ENCODE measurements around the gene CCIN. TPM values are rescaled to one million over a fixed set of nuclear protein-coding genes. Genes with fewer than 3 reads are reported as not detected.
A peak's percentile ranks its signal among the peaks of the same experiment; 100 is the strongest.

Gene CCIN
- total and polyA plus RNA-seq, 9 of the 15 experiments (the other 6 are each of a cell fraction or from before 2014, with no cell fraction given): not detected

DNA sequence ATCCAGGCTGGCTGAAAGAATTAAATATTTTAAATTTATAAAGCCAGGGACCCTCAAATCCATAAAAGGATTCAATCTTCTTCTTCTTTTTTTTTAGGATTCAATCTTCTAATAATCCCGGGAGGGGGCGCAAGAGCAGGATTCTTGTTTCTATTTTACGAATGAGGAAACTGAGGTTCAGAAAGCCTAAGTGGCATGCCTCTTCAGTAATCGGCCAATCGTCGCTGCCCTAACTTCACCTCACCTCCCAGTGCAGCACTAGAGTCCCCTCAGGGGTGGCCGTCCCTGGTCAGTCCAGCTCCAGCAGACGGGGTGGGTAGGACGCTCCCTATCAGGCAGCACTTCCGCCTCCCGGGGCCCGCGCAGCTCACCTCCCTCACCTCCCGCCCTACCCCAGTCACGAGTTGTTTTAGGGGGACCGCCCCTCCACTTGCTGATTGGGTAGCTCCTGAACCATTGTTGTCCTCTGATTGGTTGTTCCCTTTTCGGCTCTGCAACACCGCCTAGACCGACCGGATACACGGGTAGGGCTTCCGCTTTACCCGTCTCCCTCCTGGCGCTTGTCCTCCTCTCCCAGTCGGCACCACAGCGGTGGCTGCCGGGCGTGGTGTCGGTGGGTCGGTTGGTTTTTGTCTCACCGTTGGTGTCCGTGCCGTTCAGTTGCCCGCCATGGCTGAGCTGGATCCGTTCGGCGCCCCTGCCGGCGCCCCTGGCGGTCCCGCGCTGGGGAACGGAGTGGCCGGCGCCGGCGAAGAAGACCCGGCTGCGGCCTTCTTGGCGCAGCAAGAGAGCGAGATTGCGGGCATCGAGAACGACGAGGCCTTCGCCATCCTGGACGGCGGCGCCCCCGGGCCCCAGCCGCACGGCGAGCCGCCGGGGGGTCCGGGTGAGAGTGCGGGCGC lies 21.5 kb downstream of the CCIN start, which contains the start of gene CLTA (continued):
- TF ChIP-seq, protein P1, sequence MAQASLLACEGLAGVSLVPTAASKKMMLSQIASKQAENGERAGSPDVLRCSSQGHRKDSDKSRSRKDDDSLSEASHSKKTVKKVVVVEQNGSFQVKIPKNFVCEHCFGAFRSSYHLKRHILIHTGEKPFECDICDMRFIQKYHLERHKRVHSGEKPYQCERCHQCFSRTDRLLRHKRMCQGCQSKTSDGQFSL (CRISPR knock-in tag; IDR thresholded peaks at IDR 0.05): peak; percentile 93; the same call in 1 of the 2 replicates
- TF ChIP-seq, protein P1 (tag; IDR thresholded peaks at IDR 0.05): no peak
- TF ChIP-seq, protein P2, sequence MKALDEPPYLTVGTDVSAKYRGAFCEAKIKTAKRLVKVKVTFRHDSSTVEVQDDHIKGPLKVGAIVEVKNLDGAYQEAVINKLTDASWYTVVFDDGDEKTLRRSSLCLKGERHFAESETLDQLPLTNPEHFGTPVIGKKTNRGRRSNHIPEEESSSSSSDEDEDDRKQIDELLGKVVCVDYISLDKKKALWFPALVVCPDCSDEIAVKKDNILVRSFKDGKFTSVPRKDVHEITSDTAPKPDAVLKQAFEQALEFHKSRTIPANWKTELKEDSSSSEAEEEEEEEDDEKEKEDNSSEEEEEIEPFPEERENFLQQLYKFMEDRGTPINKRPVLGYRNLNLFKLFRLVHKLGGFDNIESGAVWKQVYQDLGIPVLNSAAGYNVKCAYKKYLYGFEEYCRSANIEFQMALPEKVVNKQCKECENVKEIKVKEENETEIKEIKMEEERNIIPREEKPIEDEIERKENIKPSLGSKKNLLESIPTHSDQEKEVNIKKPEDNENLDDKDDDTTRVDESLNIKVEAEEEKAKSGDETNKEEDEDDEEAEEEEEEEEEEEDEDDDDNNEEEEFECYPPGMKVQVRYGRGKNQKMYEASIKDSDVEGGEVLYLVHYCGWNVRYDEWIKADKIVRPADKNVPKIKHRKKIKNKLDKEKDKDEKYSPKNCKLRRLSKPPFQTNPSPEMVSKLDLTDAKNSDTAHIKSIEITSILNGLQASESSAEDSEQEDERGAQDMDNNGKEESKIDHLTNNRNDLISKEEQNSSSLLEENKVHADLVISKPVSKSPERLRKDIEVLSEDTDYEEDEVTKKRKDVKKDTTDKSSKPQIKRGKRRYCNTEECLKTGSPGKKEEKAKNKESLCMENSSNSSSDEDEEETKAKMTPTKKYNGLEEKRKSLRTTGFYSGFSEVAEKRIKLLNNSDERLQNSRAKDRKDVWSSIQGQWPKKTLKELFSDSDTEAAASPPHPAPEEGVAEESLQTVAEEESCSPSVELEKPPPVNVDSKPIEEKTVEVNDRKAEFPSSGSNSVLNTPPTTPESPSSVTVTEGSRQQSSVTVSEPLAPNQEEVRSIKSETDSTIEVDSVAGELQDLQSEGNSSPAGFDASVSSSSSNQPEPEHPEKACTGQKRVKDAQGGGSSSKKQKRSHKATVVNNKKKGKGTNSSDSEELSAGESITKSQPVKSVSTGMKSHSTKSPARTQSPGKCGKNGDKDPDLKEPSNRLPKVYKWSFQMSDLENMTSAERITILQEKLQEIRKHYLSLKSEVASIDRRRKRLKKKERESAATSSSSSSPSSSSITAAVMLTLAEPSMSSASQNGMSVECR (CRISPR knock-in tag; IDR thresholded peaks at IDR 0.05): no peak
- TF ChIP-seq BCL6 (CRISPR knock-in tag; IDR thresholded peaks at IDR 0.05): no peak
- TF ChIP-seq TAF7 (tag; IDR thresholded peaks at IDR 0.05): 0 out of 2 replicates have a peak, but pooled peaks have one; percentile 41
- TF ChIP-seq MEIS2 (IDR thresholded peaks at IDR 0.05; ENCODE audit: partially characterized antibody): peak; percentile 21
- peak; percentile 35 for TF ChIP-seq CREM (IDR thresholded peaks at IDR 0.05; ENCODE audit: low read depth)
- TF ChIP-seq, protein P3, sequence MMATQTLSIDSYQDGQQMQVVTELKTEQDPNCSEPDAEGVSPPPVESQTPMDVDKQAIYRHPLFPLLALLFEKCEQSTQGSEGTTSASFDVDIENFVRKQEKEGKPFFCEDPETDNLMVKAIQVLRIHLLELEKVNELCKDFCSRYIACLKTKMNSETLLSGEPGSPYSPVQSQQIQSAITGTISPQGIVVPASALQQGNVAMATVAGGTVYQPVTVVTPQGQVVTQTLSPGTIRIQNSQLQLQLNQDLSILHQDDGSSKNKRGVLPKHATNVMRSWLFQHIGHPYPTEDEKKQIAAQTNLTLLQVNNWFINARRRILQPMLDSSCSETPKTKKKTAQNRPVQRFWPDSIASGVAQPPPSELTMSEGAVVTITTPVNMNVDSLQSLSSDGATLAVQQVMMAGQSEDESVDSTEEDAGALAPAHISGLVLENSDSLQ (IDR thresholded peaks at IDR 0.05): 0 out of 2 replicates have a peak, but pooled peaks have one; percentile 29
- no peak for TF ChIP-seq STAG1 (CRISPR knock-in tag; IDR thresholded peaks at IDR 0.05; ENCODE audit: borderline replicate concordance)
- peak; percentile 61; the same call in 1 of the 2 replicates for TF ChIP-seq SPI1 (IDR thresholded peaks at IDR 0.05; ENCODE audit: borderline replicate concordance, low read depth, low read length)
- peak; percentile 91 for TF ChIP-seq POLR2B (IDR thresholded peaks at IDR 0.05; ENCODE audit: low read depth, partially characterized antibody)
- TF ChIP-seq, protein P4, sequence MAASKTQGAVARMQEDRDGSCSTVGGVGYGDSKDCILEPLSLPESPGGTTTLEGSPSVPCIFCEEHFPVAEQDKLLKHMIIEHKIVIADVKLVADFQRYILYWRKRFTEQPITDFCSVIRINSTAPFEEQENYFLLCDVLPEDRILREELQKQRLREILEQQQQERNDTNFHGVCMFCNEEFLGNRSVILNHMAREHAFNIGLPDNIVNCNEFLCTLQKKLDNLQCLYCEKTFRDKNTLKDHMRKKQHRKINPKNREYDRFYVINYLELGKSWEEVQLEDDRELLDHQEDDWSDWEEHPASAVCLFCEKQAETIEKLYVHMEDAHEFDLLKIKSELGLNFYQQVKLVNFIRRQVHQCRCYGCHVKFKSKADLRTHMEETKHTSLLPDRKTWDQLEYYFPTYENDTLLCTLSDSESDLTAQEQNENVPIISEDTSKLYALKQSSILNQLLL (CRISPR knock-in tag; IDR thresholded peaks at IDR 0.05; ENCODE audit: borderline replicate concordance): no peak
- TF ChIP-seq, protein P5, sequence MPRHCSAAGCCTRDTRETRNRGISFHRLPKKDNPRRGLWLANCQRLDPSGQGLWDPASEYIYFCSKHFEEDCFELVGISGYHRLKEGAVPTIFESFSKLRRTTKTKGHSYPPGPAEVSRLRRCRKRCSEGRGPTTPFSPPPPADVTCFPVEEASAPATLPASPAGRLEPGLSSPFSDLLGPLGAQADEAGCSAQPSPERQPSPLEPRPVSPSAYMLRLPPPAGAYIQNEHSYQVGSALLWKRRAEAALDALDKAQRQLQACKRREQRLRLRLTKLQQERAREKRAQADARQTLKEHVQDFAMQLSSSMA (CRISPR knock-in tag; IDR thresholded peaks at IDR 0.05): no peak
- TF ChIP-seq RAD51 (IDR thresholded peaks at IDR 0.05; ENCODE audit: borderline replicate concordance, low read depth): peak; percentile 72; the same call in 1 of the 2 replicates
- TF ChIP-seq SAP30 (IDR thresholded peaks at IDR 0.05; ENCODE audit: borderline replicate concordance, insufficient read depth, low read depth, low read length, poor library complexity, severe bottlenecking): peak; percentile 61

All from K562 (cell line).